Choroid plexus epithelial cell (primary cell): ENCODE measurements around the gene MVB12B.

Source experiments
- DNase-seq: peaks from one replicate; pipeline ENCODE4 v3.0.0-alpha.2; 2010; ENCODE audit warnings: low read depth
- H3K4me3 ChIP-seq: 2 replicates; pipeline ENCODE4 v1.5.1; 2011; ENCODE audit warnings: low read depth, mild to moderate bottlenecking, control low read depth, low read length, moderate library complexity
- CTCF ChIP-seq: conservative IDR thresholded peaks from 2 replicates; pipeline ENCODE4 v1.5.1; 2011; ENCODE audit warnings: low read depth, mild to moderate bottlenecking, control low read depth, inconsistent platforms, low read length, moderate library complexity

Gene MVB12B

GRCh38 chr9:126521551-126521950, 194.9 kb downstream of the MVB12B start:
- no peak for TF ChIP-seq CTCF
- DNase-seq, result no peak
- no peak overlapping the region for H3K4me3 ChIP-seq

- no peak overlapping the region for H3K4me3 ChIP-seq
- TF ChIP-seq CTCF, result no peak
- DNase-seq, result no peak
These were observed 195.5 kb downstream of the MVB12B start for GRCh38 chr9:126521976-126522590.

- no peak overlapping the region for H3K4me3 ChIP-seq
- no peak for TF ChIP-seq CTCF
- DNase-seq, result no peak
These were observed 196.2 kb downstream of the MVB12B start for GRCh38 chr9:126522612-126523356.

GRCh38 chr9:126523611-126524111, 197.0 kb downstream of the MVB12B start:
- H3K4me3 ChIP-seq, result no peak overlapping the region
- no peak for TF ChIP-seq CTCF
- DNase-seq, result no peak

GRCh38 chr9:126524353-126525077, 197.9 kb downstream of the MVB12B start:
- TF ChIP-seq CTCF, result no peak
- no peak overlapping the region for H3K4me3 ChIP-seq
- no peak for DNase-seq

GRCh38 chr9:126526218-126527108, 199.8 kb downstream of the MVB12B start:
- no peak overlapping the region for H3K4me3 ChIP-seq
- no peak for DNase-seq
- no peak for TF ChIP-seq CTCF
